Measurements from ENCODE around the gene CFAP54. TPM values are rescaled to one million over a fixed set of nuclear protein-coding genes. Genes with fewer than 3 reads are reported as not detected.
"Not testable (repeated sequence)": the region's sequence is repeated elsewhere in the genome, so short reads cannot be mapped to it uniquely, and the experiment has no call there.

The CFAP54 gene
- total RNA-seq, 1 experiment from 2014 or later = 0.51 TPM

GRCh38 chr12:96514328-96514727 is 25.0 kb downstream of the CFAP54 start:
- DNase-seq (ENCODE audit: low read depth) = no peak

GRCh38 chr12:96516472-96517430 is 27.4 kb downstream of the CFAP54 start:
- DNase-seq (ENCODE audit: low read depth) = peak; percentile 73

DNA sequence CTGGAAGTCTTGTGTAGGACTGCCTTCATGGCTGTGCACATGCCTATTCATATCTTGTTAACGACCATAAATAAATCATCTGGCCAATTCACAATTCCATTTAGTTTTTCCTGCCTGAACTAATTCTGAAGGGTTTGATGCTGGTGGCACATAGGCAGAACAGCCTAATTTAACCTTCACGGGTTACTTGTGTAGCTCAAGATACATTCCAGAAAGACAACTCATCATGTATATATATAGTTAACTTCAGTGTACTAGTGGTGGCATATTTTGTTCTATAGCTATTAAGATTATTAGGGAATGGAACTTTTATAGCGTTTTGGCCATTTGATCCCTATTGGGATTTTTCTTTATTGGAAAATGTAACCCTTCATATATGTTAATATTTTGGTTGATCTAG is 31.4 kb downstream of the CFAP54 start:
- DNase-seq (ENCODE audit: low read depth) = no peak

GRCh38 chr12:96521895-96522682 is 32.7 kb downstream of the CFAP54 start:
- no peak for DNase-seq (ENCODE audit: low read depth)

GRCh38 chr12:96522690-96523089 is 33.3 kb downstream of the CFAP54 start:
- no peak for DNase-seq (ENCODE audit: low read depth)

DNA sequence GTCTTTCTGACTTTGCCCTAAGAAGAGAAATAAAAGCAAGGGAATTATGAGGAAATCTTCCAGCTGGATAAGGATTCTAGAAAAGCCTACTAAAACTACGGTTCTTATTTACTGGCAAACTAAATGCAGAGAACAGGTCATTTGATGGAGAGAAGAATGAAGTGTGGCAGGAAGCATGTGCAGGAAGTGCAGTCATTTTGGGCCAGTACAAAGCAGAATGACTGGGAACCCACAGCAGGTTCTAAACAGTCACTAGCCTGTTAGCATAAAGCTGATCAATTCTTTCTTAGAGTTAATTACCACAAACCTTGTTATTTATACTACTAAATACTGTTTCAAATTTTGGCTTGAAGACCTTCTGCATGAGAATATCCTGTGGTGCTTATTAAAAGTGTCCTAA is 36.7 kb downstream of the CFAP54 start:
- DNase-seq (ENCODE audit: low read depth) = no peak

DNA sequence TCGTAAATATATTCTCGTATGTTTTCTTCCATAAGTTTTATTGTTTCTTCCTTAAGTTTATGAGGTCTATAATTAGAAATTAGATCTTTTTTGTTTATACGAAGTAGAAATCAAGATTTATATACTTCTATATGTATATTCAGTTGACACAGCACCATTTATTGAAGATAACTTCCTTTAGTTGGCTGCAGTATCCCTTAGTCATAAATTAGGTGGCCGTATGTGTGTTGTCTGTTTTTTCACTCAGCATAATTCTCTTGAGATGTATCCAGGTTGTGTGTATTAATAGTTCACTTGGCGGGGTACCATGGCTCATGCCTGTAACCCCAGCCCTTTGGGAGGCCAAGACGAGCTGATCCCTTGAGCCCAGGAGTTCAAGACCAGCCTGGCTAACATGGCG is 40.5 kb downstream of the CFAP54 start:
- no peak for DNase-seq (ENCODE audit: low read depth)

GRCh38 chr12:96534339-96534738 is 45.0 kb downstream of the CFAP54 start:
- peak; percentile 5 for DNase-seq (ENCODE audit: low read depth)

DNA sequence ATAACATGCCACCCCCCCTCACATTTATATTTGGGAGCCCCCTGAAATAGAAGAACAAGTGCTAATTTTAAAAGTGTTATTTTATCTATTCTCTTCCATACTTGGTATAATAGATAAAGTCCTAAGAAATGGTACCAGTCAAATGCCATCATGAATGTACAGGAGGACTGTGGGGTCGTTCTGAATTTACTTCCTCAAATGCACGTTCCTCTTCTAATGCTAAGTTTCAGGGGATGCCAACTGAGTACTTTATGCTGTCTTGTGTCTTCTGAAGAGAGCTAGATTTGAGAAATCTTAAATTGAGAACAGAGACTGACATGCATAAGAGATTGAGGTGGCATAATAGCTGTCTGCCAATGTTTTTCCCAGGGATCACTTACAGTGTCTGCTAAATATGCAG is 59.0 kb downstream of the CFAP54 start:
- no peak for DNase-seq (ENCODE audit: low read depth)

GRCh38 chr12:96549341-96549740 is 60.0 kb downstream of the CFAP54 start:
- no peak for DNase-seq (ENCODE audit: low read depth)

DNA sequence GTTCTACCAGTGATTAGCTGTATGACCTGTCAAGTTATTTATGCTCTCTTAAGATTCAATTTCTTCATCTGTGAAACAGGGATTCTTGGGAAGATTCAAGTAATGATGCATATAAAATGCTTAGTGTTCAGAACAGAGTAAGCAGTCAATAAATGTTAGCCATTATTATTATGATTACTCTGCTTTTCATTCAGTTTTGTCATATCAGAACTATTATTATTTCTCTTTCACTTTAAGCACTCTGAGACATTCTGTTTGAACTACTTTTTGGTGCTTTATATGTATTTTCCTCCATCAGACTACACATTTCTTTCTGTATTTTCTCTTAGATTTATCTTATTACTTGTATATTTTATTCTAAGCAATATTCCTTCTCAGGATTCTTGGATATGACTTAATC is 81.2 kb downstream of the CFAP54 start:
- DNase-seq (ENCODE audit: low read depth) = no peak

DNA sequence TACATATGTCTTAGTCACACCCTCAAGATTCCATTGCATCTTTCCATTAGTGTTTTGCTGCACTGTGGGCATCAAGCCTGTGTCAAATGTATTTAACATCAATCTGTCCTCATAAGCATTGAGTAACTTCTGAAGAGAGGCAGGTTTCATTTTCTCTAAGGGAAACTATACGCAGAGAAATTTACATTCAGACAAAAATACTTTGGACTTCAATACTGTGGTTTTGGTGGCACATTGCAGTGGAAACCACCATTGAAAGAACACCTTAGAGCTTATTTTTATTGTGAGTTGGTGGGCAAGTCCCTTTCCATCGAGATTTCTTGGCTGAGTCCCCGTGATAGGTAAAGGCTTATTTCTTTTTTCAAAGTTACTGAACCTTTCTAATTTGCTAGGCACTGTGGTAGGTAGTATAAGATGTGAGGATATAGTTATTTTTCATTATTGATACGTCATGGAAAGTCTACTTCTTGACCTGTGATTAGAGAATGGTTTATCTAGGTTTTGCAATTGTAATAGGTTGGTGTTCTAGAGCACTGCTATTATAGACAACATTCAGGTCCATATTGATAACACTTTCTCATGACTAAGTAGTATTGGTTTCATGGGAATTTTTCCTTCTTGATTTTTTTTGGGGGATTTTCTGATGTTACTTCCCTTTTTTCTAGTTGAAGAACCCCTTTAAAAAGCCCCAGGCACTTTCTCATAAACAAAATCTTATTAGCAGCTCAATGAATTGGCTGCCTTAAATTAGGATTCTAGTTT is 81.9 kb downstream of the CFAP54 start:
- peak; percentile 16 for DNase-seq (ENCODE audit: low read depth)

GRCh38 chr12:96578526-96579125 is 89.2 kb downstream of the CFAP54 start:
- peak; percentile 48 for DNase-seq (ENCODE audit: low read depth)

GRCh38 chr12:96585977-96586376 is 96.6 kb downstream of the CFAP54 start:
- DNase-seq (ENCODE audit: low read depth) = no peak

- peak; percentile 12 for DNase-seq (ENCODE audit: low read depth)
Measured at GRCh38 chr12:96587691-96588090, 98.3 kb downstream of the CFAP54 start.

GRCh38 chr12:96590970-96591369 is 101.6 kb downstream of the CFAP54 start:
- DNase-seq (ENCODE audit: low read depth) = no peak

GRCh38 chr12:96604374-96604773 is 115.0 kb downstream of the CFAP54 start:
- DNase-seq (ENCODE audit: low read depth) = not testable (repeated sequence)

- no peak for DNase-seq (ENCODE audit: low read depth)
Measured at GRCh38 chr12:96605684-96606083, 116.3 kb downstream of the CFAP54 start.

GRCh38 chr12:96606134-96606533 is 116.8 kb downstream of the CFAP54 start:
- no peak for DNase-seq (ENCODE audit: low read depth)

DNA sequence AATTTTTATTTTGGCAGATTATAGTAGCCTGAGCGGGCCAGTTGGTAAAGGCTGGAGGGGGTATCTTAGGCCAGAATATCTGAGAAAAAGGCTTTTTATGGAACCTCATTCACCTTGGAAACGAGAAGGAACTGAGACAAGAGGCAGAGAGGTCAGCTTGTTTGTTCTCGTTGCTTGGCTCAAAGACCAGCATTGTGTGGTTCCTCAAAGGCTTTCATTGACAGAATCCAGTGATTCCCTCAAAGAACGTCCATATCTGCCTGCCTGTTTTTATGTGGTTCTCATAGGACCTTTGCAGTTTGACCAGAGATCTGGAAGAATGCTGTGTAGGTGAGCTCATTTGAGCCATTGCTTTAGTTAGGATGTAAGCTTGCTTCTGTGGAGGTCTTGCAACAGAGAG is 117.3 kb downstream of the CFAP54 start:
- no peak for DNase-seq (ENCODE audit: low read depth)

DNA sequence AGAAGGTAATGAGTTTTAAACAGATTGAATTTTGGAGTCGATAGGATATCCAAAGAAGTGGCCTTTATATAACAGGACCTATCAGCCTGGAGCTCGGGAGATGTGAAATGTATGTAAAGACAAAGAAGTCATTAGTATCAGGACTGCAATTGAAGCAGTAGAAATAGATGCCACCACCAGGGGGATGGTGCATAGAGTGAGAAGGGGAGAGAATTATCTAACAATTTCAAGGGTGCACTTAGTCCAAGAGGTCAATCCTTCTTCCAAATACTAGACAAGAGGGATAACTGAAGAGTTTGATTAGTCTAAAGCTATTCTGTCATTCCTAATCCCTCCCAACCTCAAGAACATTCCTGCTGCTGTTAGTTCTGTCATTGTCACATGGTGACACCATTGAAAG is 127.8 kb downstream of the CFAP54 start:
- no peak for DNase-seq (ENCODE audit: low read depth)

DNA sequence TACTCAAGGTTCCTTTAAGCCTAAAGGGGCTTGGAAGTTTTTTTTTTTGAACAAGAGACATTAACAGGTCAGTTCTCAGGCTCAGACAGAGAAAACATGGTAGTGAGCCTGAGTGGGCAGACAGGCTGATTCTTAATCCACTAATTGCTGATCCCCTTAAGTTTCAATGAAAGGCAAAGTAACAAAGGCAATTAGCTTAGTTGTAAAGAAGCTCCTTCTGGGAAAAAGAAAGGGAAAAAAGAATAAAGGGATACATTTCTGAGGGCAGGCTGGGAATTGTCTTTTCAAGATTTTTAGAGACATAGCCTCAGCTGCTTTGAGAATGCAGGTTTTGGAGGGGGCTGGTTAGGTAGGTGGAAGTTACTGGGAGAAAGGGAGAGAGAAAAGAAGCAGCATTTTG is 133.8 kb downstream of the CFAP54 start:
- no peak for DNase-seq (ENCODE audit: low read depth)
